DND-41 (cell line): ENCODE data around the gene ARL4A.

Experiments used
- ATAC-seq: fragments of 200-7000 bp; cut with Tn5 transposase; 3 replicates; pipeline ENCODE4 v1.9.1; 2021; ENCODE audit warnings: low read depth; ENCODE audit not compliant: insufficient read depth
- DNase-seq: peaks from one replicate; pipeline ENCODE4 v3.0.0-alpha.2; 2020
- H2AFZ ChIP-seq: 2 replicates; pipeline ENCODE4 v1.6.0; 2012; ENCODE audit warnings: low read depth, low read length
- H3K27ac ChIP-seq: 2 replicates; pipeline ENCODE4 v1.5.1; 2012; ENCODE audit warnings: low read length, inconsistent platforms
- H3K27me3 ChIP-seq: fragments of 200-600 bp; sonication (generic); 2 replicates; pipeline ENCODE4 v1.6.0; 2012; ENCODE audit warnings: low read length, mild to moderate bottlenecking, inconsistent platforms; ENCODE audit not compliant: insufficient read depth, poor library complexity
- H3K36me3 ChIP-seq: 2 replicates; pipeline ENCODE4 v1.5.1; 2012; ENCODE audit warnings: low read length, inconsistent platforms; ENCODE audit not compliant: insufficient read depth
- H3K4me1 ChIP-seq: 2 replicates; pipeline ENCODE4 v1.5.1; 2012; ENCODE audit warnings: mild to moderate bottlenecking, low read length; ENCODE audit not compliant: insufficient read depth
- H3K4me2 ChIP-seq: 2 replicates; pipeline ENCODE4 v1.6.0; 2012; ENCODE audit warnings: mild to moderate bottlenecking, moderate library complexity, low read length, inconsistent platforms; ENCODE audit not compliant: insufficient read depth
- H3K4me3 ChIP-seq, 2 experiments: fragments of 200-600 bp in 1 of 2; shearing (Covaris generic) in 1 of 2; 2 replicates each; pipeline ENCODE4 v1.5.1; 2012 to 2016; ENCODE audit warnings: inconsistent platforms in 2 of 2, low read length in 2 of 2, mild to moderate bottlenecking in 2 of 2, low read depth in 1 of 2, moderate library complexity in 1 of 2
- H3K79me2 ChIP-seq: 2 replicates; pipeline ENCODE4 v1.6.0; 2012; ENCODE audit warnings: low read length, inconsistent platforms; ENCODE audit not compliant: insufficient read depth
- H3K9ac ChIP-seq: 2 replicates; pipeline ENCODE4 v1.6.0; 2012; ENCODE audit warnings: low read depth, mild to moderate bottlenecking, inconsistent platforms, low read length, moderate library complexity
- H3K9me3 ChIP-seq: 2 replicates; pipeline ENCODE4 v1.5.1; 2012; ENCODE audit warnings: low read length, moderate library complexity, mild to moderate bottlenecking, inconsistent platforms; ENCODE audit not compliant: insufficient read depth, severe bottlenecking
- H4K20me1 ChIP-seq: 2 replicates; pipeline ENCODE4 v1.6.0; 2012; ENCODE audit warnings: low read length; ENCODE audit not compliant: insufficient read depth
- CTCF ChIP-seq: IDR thresholded peaks from 2 replicates; pipeline ENCODE4 v1.5.1; 2012; ENCODE audit warnings: borderline replicate concordance, low read length, moderate library complexity, mild to moderate bottlenecking; ENCODE audit not compliant: poor library complexity, severe bottlenecking; ENCODE audit errors: extremely low read depth
- EZH2 ChIP-seq: IDR thresholded peaks from 3 replicates; pipeline ENCODE4 v1.6.1; 2012; ENCODE audit warnings: borderline replicate concordance, low read depth, mild to moderate bottlenecking, moderate library complexity, low read length, inconsistent platforms; ENCODE audit not compliant: severe bottlenecking

Gene ARL4A

DNA sequence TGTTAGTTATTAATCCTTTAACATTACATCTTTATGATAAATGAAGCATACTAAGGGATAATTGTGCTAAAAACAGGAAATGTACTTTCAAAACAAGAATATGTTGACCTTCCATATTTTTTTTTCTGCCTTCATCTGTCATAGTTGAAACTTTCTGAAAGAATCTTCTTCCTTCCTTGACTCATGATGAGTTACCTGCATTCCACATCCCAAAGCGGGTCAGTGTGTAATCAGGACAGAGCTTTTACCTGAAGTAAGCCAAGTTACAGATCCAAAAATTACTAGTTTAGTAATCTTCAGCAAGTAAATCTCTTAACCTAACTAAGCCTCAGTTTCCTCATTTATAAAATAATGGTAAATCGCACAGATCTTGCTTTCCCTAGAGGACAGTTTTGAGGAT is 13.4 kb upstream of the ARL4A start:
- H2AFZ ChIP-seq, result no peak overlapping the region
- no peaks in the 10 kb centered on the region for H3K4me1 ChIP-seq
- DNase-seq, result no peak
- no peaks in the 10 kb centered on the region for H3K79me2 ChIP-seq
- peaks cover 6% of the 10 kb centered on the region for H3K9me3 ChIP-seq
- no peak overlapping the region for H3K4me2 ChIP-seq
- no peak overlapping the region for H3K9ac ChIP-seq
- no peaks in the 10 kb centered on the region for H3K27me3 ChIP-seq
- H4K20me1 ChIP-seq, result no peaks in the 10 kb centered on the region
- no peak overlapping the region for H3K27ac ChIP-seq
- no peaks in the 10 kb centered on the region for H3K36me3 ChIP-seq
- ATAC-seq, result no peak
- no peak overlapping the region for H3K4me3 ChIP-seq
- TF ChIP-seq EZH2, result no peak
- no peak for TF ChIP-seq CTCF

DNA sequence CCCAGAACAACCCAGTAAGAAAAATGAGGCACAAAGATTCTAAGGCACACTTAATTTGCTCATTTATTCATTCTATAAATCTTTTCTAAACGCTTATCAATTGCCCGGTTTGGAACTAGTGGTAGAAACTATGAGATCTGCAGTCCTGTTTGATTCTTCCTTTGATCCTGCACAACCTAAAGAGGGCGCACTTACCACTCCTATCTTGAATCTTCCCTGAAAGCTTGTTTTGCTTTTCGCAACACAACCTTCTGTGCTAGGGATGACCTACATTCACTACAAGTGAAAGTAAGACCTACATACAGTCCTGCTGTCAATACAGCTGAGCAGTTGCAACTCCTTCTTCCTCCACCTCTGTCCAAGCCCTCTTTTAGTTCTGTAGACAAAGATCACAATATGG is 12.6 kb upstream of the ARL4A start:
- no peak overlapping the region for H2AFZ ChIP-seq
- no peak for ATAC-seq
- no peaks in the 10 kb centered on the region for H3K79me2 ChIP-seq
- H3K36me3 ChIP-seq, result no peaks in the 10 kb centered on the region
- no peak overlapping the region for H3K4me3 ChIP-seq
- no peak for DNase-seq
- no peaks in the 10 kb centered on the region for H3K4me1 ChIP-seq
- no peaks in the 10 kb centered on the region for H3K27me3 ChIP-seq
- no peak overlapping the region for H3K9ac ChIP-seq
- TF ChIP-seq CTCF (peak; percentile 24), EZH2 (no peak)
- H3K9me3 ChIP-seq, result peaks cover 6% of the 10 kb centered on the region
- no peak overlapping the region for H3K27ac ChIP-seq
- H4K20me1 ChIP-seq, result no peaks in the 10 kb centered on the region
- H3K4me2 ChIP-seq, result no peak overlapping the region

GRCh38 chr7:12683678-12684585 is 3.5 kb upstream of the ARL4A start:
- TF ChIP-seq CTCF (no peak), EZH2 (no peak)
- H2AFZ ChIP-seq, result no peak overlapping the region
- ATAC-seq, result no peak
- DNase-seq, result no peak
- H3K9me3 ChIP-seq, result no peaks in the 10 kb centered on the region
- H3K4me3 ChIP-seq, result no peak overlapping the region
- no peaks in the 10 kb centered on the region for H3K27me3 ChIP-seq
- no peaks in the 10 kb centered on the region for H3K36me3 ChIP-seq
- H3K4me2 ChIP-seq, result no peak overlapping the region
- H4K20me1 ChIP-seq, result no peaks in the 10 kb centered on the region
- no peaks in the 10 kb centered on the region for H3K4me1 ChIP-seq
- H3K9ac ChIP-seq, result no peak overlapping the region
- no peak overlapping the region for H3K27ac ChIP-seq
- no peaks in the 10 kb centered on the region for H3K79me2 ChIP-seq
